Cardiac fibroblast (primary cell): Measurements from ENCODE around the gene PPARG.

Experiments
- DNase-seq, 2 donors: peaks; one replicate each; pipeline versions ENCODE4 v3.0.0 to v3.0.0-alpha.2; 2010; ENCODE audit warnings: low read depth in 2 of 2
- H3K4me3 ChIP-seq, 2 donors: replicated peaks in 1 of 2; 1 replicate in 1 of 2; 2 replicates in 1 of 2; pipeline ENCODE4 v1.5.1; 2011; ENCODE audit warnings: low read depth in 2 of 2, low read length in 2 of 2, mild to moderate bottlenecking in 2 of 2, moderate library complexity in 1 of 2
- TF ChIP-seq, protein P1 (sequence below): IDR thresholded peaks from one replicate; pipeline ENCODE4 v1.5.1; 2011; ENCODE audit warnings: low read depth, mild to moderate bottlenecking, low read length, inconsistent platforms

Gene PPARG

DNA sequence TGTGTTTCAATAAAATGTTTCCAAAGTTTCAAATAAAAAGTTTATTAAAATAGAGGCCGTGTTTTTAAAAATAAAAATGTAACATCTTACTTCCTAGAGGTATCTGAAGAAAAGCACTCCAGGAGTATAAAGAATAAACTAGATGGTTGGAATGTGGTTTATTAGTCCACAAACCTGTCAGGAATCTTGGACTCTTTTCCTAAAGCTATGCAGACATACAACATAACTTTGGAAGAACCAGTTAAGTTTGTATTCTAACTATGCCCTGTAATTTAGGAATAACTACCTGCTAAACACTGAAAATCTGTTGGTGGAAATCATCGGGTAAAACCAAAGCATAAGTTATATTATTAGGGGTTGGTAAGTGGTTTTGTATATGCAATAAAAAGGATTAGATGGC lies 51.6 kb downstream of the PPARG start:
- no peak for DNase-seq
- TF ChIP-seq, protein P1, sequence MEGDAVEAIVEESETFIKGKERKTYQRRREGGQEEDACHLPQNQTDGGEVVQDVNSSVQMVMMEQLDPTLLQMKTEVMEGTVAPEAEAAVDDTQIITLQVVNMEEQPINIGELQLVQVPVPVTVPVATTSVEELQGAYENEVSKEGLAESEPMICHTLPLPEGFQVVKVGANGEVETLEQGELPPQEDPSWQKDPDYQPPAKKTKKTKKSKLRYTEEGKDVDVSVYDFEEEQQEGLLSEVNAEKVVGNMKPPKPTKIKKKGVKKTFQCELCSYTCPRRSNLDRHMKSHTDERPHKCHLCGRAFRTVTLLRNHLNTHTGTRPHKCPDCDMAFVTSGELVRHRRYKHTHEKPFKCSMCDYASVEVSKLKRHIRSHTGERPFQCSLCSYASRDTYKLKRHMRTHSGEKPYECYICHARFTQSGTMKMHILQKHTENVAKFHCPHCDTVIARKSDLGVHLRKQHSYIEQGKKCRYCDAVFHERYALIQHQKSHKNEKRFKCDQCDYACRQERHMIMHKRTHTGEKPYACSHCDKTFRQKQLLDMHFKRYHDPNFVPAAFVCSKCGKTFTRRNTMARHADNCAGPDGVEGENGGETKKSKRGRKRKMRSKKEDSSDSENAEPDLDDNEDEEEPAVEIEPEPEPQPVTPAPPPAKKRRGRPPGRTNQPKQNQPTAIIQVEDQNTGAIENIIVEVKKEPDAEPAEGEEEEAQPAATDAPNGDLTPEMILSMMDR = no peak
- no peak overlapping the region for H3K4me3 ChIP-seq

DNA sequence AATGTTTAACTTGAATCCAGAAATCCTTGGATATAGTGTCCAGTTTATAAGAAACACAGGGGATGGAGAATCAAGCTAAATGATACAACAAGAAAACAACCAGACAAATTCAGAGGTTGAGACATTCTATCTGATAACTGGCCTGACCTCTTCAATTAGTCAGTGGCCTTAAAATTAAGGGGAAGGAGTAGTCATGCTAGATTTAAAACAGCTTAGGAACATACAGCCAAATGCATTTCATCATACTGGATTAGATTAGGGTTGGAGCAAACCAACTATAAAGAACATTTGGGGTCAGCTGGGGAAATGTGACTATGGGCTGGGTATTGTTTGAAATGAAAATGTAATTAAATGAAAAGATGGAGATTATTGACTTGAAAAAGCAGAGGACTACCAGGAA lies 53.3 kb downstream of the PPARG start:
- TF ChIP-seq, protein P1 = no peak
- peak in 1 of 2 donors; percentile 63 for DNase-seq
- no peak overlapping the region for H3K4me3 ChIP-seq

DNA sequence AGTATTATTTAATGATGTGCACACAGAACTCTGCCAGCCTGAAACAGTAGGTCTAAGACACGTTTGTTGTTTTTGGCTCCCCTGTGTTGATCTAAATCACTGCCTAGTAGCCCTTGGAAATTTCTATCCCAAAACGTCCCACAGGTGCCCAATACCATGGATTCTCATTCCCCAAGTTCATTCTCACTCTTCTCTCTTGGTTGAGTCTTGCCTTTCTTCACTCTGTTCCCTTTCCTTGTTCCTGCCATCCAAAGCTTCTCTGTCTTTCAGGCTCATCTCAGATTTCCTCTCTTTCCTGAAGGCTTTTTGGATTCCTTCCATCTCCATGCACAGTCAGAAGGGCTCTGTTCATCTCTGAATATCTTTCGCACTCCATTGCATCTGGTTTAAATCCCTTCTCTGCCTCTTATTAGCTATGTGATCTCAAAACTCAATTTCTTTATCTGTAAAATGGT lies 54.2 kb downstream of the PPARG start:
- TF ChIP-seq, protein P1 = no peak
- DNase-seq = peak in 1 of 2 donors; percentile 29

DNA sequence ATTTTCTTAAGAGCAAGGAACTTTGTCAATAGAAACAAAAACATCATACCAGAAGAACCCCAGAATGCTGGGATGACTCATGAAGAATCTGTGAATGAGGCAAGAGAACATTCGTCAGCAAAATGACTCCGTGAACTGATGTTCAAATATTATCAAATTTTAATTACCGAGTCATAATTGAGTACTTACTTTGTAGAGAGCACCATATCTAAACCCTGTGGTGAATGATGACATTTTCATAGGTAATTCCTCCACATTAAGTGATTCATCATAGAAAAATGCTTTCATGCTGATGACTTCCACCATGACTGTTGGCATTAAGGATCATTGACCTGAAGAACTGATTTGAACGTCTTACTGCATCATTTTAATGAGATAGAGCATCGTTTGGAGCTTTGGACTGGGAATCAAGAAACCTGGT lies 56.3 kb downstream of the PPARG start:
- H3K4me3 ChIP-seq = no peak overlapping the region
- DNase-seq = peak; percentile 84 to 89
- TF ChIP-seq, protein P1 = no peak

More for the DNA sequence above, 54.2 kb downstream of the PPARG start:
- H3K4me3 ChIP-seq = no peak overlapping the region

DNA sequence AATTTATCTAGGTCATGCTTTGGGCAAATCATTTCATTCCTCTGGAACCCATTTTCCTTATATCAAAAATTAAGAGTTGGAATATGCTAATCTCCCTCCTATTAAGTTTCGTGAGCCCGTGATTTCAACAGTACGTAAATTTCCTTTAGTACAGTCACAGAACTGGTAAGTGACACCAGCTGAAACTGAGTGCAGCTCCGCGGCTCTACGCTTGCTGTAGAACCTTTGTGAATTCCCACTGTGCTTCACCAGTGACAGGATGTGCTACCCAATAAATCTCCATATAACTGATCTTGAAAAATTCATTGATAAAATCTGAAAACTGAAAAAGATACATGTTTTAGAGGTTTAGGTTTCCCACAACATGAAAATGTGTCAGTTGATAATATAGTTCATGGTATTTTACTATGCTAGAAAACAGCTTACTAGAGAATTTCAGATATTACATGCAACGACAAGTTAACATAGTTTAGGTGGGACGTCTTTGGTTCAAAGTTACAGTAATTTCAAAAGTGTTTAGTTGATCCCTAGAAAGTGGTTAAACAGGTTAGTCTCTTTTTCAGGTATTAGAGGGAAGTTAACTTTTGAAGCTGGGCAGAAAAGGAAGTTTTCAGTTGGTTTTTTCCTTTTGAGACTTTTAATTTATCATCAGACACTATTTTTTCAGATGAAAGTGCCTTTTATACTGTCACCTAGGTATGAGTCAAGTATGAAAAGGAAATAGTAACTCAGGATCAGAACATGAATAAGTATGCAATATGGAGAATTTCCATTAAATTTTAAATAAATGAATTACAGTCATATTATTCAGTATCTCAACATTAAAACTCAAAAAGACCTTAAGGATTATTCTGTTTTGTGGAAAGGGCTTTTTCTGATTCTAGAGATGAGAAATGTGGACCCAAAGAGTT lies 57.0 kb downstream of the PPARG start:
- no peak for DNase-seq
- no peak overlapping the region for H3K4me3 ChIP-seq

DNA sequence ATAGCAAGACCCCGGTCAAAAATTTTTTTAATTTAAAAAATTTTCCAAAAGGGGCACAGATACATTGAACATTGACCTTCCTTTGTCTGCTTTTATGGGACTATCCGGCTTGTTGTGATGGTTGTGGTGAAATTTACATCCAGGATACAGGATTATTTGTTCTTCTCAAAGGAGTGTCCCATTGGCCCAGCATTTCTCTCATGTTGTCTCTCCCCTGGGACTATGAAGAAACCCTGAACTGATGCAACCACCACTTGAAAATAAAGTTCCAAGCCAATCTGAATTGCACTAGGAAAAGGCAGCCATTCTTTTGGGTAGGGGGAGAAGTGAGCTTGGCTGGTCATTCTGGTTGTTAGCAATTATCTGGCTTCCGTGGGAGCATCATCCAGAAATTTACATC lies 58.4 kb downstream of the PPARG start:
- no peak overlapping the region for H3K4me3 ChIP-seq
- DNase-seq = peak; percentile 42 to 59
- TF ChIP-seq, protein P1 = no peak

More for the DNA sequence above, 57.0 kb downstream of the PPARG start:
- TF ChIP-seq, protein P1 = no peak
